Measurements from ENCODE around the gene RYK.

RYK gene

GRCh38 chr3:134134698-134135415, 115.8 kb downstream of the RYK start:
- H2AFZ ChIP-seq = no peak overlapping the region

DNA sequence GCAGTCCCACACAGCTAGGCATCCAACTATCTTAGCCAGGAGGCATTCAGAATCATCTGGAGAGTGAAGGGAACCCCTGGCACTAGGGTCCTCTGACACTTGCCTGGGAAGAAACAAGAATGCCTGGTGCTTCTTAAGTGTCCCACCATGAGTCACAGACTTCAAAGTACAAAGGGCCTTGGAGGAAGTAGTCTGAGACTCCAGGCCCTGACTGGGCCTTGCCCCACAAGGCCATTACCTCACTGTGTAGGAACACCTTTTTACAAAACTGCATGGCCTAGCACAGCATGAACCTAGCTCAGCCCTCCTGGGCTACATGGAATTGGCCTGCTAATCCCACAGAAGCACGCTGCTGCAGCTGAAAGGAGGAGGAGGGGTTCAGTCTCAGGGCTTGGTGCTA, 116.4 kb downstream of the RYK start:
- no peaks in the 10 kb centered on the region for H3K79me2 ChIP-seq
- no peak for TF ChIP-seq CTCF (IDR thresholded peaks at IDR 0.05)
- H3K27ac ChIP-seq = no peak overlapping the region
- H3K27me3 ChIP-seq (ENCODE audit: control insufficient read depth, insufficient read depth, low read length) = no peaks in the 10 kb centered on the region
- no peaks in the 10 kb centered on the region for H3K36me3 ChIP-seq (ENCODE audit: control insufficient read depth, insufficient read depth, low read length)
- no peak overlapping the region for H3K9ac ChIP-seq
- H3K4me2 ChIP-seq (ENCODE audit: low read length) = no peak overlapping the region
- no peak overlapping the region for H3K4me3 ChIP-seq (ENCODE audit: low read depth, low read length)
- H2AFZ ChIP-seq = no peak overlapping the region
- H3K4me1 ChIP-seq = no peaks in the 10 kb centered on the region
- H3K9me3 ChIP-seq (ENCODE audit: control insufficient read depth, low read length) = no peaks in the 10 kb centered on the region

More at GRCh38 chr3:134134698-134135415, 115.8 kb downstream of the RYK start:
- no peaks in the 10 kb centered on the region for H3K4me1 ChIP-seq
- no peak overlapping the region for H3K27ac ChIP-seq
- H3K79me2 ChIP-seq = no peaks in the 10 kb centered on the region
- no peak overlapping the region for H3K4me3 ChIP-seq (ENCODE audit: low read depth, low read length)
- no peaks in the 10 kb centered on the region for H3K36me3 ChIP-seq (ENCODE audit: control insufficient read depth, insufficient read depth, low read length)
- H3K9me3 ChIP-seq (ENCODE audit: control insufficient read depth, low read length) = no peaks in the 10 kb centered on the region
- TF ChIP-seq CTCF (IDR thresholded peaks at IDR 0.05) = no peak
- H3K4me2 ChIP-seq (ENCODE audit: low read length) = no peak overlapping the region
- no peak overlapping the region for H3K9ac ChIP-seq
- H3K27me3 ChIP-seq (ENCODE audit: control insufficient read depth, insufficient read depth, low read length) = no peaks in the 10 kb centered on the region

- TF ChIP-seq CTCF (IDR thresholded peaks at IDR 0.05) = no peak
- Histone ChIP-seq H3K27ac (no peak overlapping the region), H3K4me2 (ENCODE audit: low read length) (no peak overlapping the region), H3K36me3 (ENCODE audit: control insufficient read depth, insufficient read depth, low read length) (no peaks in the 10 kb centered on the region), H3K27me3 (ENCODE audit: control insufficient read depth, insufficient read depth, low read length) (no peaks in the 10 kb centered on the region), H3K9ac (no peak overlapping the region), H3K9me3 (ENCODE audit: control insufficient read depth, low read length) (no peaks in the 10 kb centered on the region), H3K4me3 (ENCODE audit: low read depth, low read length) (no peak overlapping the region), H2AFZ (no peak overlapping the region), H3K4me1 (no peaks in the 10 kb centered on the region), H3K79me2 (no peaks in the 10 kb centered on the region)
Measured at GRCh38 chr3:134132961-134133360, 117.7 kb downstream of the RYK start.

GRCh38 chr3:134126153-134126552, 124.5 kb downstream of the RYK start:
- no peak overlapping the region for H3K9ac ChIP-seq
- no peak overlapping the region for H2AFZ ChIP-seq
- no peaks in the 10 kb centered on the region for H3K79me2 ChIP-seq
- H3K4me2 ChIP-seq (ENCODE audit: low read length) = no peak overlapping the region
- TF ChIP-seq CTCF (IDR thresholded peaks at IDR 0.05) = no peak
- H3K4me3 ChIP-seq (ENCODE audit: low read depth, low read length) = no peak overlapping the region
- H3K27me3 ChIP-seq (ENCODE audit: control insufficient read depth, insufficient read depth, low read length) = no peaks in the 10 kb centered on the region
- no peaks in the 10 kb centered on the region for H3K9me3 ChIP-seq (ENCODE audit: control insufficient read depth, low read length)
- no peaks in the 10 kb centered on the region for H3K4me1 ChIP-seq
- H3K27ac ChIP-seq = no peak overlapping the region
- no peaks in the 10 kb centered on the region for H3K36me3 ChIP-seq (ENCODE audit: control insufficient read depth, insufficient read depth, low read length)

DNA sequence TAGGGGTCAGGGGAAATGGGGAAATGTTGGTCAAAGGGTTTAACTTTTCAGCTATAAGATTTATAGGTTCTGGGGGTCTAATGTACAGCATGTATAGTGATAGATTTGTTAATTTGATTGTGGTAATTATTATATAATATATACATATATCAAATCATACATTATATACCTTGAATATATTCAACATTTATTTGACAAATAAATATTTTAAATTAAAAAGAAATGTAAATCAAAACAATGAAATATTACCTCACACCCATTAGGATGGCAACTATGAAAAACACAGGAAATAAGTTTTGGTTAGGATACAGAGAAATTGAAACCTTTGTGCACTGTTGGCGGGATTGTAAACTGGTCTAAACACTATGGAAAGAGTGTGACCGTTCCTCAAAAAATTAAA, 135.9 kb downstream of the RYK start:
- no peak overlapping the region for H3K4me2 ChIP-seq (ENCODE audit: low read length)

More for the DNA sequence above, 135.9 kb downstream of the RYK start:
- no peak overlapping the region for H3K27ac ChIP-seq
- H3K9me3 ChIP-seq (ENCODE audit: control insufficient read depth, low read length) = no peaks in the 10 kb centered on the region
- no peak for TF ChIP-seq CTCF (IDR thresholded peaks at IDR 0.05)
- no peaks in the 10 kb centered on the region for H3K27me3 ChIP-seq (ENCODE audit: control insufficient read depth, insufficient read depth, low read length)
- H3K9ac ChIP-seq = no peak overlapping the region
- no peaks in the 10 kb centered on the region for H3K4me1 ChIP-seq
- H3K4me3 ChIP-seq (ENCODE audit: low read depth, low read length) = no peak overlapping the region
- H3K36me3 ChIP-seq (ENCODE audit: control insufficient read depth, insufficient read depth, low read length) = no peaks in the 10 kb centered on the region
- no peaks in the 10 kb centered on the region for H3K79me2 ChIP-seq
- no peak overlapping the region for H2AFZ ChIP-seq

All from parathyroid adenoma (tissue), 2 donors.